ENCODE measurements around the gene C1QTNF6.
"Not testable (repeated sequence)": the region's sequence is repeated elsewhere in the genome, so short reads cannot be mapped to it uniquely, and the experiment has no call there.

Gene C1QTNF6

DNA sequence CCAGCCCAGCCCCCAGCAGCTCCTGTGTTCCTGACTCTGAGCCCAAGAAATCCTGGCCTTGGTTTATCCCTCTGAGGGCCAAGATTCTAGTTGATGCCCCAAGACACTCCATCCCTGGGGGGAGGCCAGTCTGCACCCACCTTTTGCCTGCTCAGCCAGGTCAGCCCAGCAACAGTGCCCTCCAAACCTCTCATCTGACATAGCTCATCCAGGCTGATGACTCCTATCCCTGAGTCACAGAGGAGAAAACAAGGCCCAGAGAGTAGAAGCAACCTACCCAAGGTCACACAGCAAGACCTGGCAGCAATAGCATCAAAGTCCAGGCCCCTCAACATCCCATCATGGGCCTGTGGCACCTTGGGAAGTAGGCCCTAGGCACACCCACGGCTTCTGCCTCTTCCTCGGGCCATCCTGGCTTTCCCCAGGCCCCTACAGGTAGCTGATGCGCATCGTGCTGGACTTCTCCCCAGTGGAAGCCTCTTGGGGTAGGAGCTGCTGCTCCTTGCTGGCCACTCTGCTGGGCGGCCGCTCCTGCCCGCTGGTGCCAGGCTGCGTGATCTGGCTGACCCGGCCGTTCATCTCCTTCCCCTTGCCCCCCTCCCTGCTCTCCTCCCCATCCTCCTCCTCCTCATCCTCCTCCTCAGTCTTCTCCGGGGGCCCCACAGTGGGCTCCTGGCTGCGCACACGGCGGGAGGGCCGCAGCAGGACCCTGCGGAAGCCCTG lies 18.2 kb upstream of the C1QTNF6 start:
- DNase-seq, result no peak

DNA sequence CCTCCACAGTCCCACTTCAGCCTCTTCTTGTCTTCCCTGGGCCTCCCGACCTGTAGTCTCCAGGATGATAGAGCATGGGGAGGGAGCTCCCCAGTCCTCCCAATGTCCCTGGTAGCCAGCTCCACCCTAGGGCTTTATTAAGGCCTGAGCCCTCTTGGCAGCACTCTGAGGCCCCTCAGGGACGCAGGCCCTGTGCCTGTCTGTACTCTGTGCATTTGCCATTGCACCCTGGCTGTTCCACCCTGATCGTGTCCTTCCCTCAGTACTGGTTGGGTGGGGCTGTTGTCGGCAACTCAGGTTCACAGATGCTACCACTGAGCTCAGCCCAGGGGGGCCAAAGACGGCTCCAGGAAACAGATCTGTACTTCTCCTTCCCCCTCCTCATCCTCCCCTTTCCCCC lies 17.0 kb upstream of the C1QTNF6 start:
- DNase-seq, result no peak

DNA sequence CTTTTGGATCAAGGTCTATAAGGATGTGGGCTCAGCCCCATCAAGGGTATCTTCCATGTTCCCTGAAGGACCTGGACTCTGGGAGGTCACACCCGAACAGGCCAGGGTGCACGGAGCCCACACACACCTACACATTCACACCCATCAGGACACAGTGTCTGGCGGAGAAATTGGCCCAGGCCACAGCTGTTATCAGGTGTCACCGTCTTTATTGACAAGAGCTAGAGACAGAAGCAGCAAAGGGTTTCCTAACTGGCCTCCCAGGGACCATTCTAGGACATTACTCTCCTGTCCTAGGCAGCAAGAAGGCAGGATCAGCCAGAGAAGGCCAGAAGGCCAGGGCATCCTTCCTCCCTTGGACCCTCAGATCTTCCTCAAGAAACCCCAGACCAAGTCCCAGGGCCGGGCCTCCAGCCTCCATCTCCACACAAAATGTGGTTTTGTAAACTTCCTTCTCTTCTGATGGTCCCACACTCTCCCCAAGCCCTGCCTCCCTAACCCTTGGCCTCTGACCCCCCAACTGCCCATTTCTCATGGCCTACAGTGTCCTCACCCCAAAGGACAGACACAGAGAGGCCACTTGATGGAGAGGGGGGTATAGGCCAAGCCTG lies 16.1 kb upstream of the C1QTNF6 start:
- no peak for DNase-seq

DNA sequence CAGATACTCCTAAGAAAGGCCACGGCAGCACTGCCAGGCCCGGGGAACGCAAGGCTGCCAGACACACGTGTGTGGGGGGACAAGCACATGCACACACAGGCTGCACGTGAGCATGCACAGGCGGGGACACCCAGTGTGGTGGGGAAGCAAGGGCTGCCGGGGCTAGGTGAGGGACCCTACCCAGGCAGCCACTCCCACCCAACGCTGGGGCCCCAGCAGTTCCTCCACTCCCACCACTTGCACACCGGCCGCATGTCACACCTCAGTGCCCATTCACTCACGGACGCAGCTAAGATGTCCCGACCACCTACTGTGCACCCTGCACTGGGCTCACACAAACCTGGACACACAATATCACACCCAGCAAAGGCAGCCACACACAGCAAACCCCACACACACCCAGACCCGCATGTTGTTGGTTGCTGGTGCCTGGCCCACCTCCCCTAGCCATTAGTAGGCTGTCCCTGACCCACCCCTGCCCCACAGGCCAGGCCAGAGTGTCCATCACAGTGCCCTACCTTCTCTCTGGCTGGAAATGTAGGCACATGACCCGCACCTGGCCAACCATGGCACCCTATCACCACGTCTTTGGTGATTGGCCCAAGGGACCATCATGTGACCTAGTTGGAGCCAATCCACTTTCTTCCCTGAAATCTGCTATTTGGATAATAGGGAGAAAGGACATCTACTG lies 15.5 kb upstream of the C1QTNF6 start:
- no peak for DNase-seq

DNA sequence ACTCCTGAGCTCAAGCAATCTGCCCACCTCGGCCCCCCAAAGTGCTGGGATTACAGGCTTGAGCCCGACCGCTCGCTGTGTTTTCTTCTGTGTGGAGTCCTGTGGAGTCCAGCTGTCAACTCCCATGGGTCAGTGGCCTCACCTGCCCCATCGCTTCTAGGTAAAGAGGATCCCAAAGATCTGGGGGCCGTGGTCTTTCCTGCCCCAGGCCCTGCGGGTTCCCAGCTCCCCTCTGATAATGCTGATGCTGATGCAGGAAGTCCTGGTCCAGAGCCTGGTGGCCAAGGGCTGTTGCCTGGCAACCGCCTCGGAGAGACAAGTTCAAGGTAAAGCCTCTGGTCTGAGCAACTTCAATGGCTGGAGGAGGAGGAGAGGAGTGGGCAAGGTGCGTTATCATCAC lies 14.7 kb upstream of the C1QTNF6 start:
- no peak for DNase-seq

DNA sequence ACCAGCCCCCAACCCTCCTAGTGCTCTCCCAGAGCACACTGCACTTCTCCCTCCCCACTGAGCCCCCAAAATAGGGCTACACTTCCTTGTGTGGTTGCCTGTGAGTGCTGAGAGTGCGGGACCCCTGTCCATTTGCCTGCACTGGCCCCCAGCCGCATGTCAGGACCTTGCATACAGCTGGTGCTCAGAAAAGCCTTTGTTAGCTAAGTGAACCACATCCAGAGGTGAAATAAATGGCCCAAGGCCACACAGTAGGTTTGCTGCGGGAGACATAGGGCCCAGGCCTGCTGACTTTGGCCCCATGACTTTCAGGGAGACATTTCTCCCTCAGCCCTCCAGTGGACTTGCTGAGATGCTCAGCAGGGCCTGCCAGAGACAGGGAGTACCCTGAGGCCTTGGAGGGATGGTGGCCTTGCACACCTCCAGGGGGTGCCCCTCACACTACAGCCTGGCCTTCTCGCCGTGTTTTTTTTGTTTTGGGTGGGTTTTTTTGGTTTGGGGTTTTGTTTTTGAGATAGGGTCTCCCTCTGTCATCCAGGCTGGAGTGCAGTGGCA lies 14.0 kb upstream of the C1QTNF6 start:
- DNase-seq, result no peak

DNA sequence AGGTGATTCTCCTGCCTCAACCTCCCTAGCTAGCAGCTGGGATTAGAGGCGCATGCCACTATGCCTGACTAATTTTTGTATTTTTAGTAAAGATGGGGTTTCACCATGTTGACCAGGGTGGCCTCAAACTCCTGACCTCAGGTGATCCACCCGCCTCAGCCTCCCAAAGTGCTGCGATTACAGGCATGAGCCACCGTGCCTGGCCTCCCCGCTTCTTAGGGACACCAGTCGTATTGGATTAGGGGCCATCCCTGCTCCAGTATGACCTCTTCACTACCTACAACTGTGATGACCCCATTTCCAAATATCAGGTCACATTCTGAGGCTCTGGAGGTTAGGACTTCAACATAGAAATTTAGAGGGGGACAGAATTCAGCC lies 13.4 kb upstream of the C1QTNF6 start:
- not testable (repeated sequence) for DNase-seq

DNA sequence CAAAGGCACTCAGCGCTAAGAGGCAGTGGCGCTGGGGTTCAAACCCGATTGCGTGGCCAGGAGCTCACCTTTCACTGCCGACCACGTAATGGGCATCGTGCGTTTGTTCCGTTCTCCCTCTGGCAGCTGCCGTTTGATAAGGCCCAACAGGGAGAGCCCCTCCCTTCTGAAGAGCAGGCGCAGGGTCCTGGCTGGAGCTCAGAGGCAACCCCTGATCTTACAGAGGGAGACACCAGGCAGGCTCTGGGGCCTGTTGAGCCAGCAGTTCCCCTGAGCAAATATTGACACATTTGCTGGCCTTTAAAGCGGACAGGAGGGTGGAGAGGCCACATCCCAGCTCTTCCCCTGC lies 11.7 kb upstream of the C1QTNF6 start:
- no peak for DNase-seq

DNA sequence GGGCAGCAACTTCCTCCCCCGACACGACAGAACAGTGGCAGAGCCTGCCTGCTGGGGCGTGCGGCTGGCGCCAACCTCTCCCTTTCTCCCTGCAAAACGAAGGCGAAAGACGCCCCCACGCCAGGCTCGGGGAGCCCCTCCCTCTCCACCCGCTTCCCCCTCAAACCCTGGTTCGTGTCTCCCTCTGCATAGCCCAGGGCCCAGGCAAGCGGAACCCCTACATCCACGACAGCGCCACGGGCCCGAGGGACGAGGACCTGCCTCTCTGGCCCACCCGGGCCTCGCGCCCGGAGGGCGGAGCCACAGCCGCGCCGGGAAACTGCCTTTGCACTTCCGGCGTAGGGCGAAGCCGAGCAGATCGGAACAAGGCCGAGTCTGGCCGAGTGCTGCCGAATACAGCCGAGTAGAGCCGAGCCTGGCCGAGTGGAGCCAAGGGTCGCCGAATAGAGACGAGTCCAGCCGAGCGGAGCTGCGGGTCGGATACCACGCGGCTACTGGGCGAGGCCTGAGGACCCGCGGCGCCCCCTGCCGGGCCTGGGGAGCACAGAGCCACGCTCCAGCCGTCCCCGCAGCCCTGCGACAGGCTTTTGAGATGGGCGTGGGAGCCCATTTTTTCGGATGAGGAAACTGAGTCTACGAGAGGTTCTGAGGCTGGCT lies 11.2 kb upstream of the C1QTNF6 start:
- DNase-seq, result peak; percentile 99

DNA sequence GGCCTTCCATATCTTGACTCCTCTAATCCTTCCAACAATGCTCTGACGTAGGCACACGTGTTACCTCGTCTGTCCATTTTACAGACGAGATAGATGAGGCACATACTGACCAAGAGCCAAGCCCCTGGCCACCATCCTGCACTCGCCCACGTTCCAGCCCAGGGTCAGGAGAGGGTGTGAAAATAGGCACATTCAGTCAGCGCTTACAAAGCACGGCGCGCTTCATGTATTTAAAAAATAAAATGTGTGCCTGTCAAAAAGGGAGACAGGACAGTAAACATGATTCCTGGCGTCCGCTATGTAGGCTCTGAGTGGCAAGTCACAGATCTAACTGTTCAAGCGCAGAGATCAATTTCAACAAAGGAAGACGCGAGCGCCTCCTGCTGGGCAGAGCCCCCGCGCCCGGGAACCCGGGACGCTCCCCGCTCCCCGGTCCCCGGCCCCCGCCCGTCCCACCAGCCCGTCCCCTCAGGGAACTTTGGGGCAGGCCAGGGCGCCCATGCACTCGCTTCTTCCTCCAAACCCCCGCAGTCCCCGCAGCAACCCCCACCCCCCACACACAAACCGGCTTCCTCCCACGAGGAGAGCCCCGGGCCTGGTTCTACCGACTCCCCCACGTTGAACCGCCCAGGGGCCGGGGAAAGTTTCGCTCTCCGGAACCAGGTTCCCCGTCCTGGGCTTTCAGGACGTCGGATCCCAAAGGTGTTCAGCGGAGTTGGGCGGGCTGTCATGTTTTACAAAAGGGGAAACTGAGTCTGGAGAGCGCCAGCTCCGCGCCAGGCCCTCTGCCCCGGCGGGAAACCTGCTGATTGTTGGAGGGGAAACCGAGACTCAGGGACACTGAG lies 10.4 kb upstream of the C1QTNF6 start:
- peak; percentile 93 for DNase-seq

DNA sequence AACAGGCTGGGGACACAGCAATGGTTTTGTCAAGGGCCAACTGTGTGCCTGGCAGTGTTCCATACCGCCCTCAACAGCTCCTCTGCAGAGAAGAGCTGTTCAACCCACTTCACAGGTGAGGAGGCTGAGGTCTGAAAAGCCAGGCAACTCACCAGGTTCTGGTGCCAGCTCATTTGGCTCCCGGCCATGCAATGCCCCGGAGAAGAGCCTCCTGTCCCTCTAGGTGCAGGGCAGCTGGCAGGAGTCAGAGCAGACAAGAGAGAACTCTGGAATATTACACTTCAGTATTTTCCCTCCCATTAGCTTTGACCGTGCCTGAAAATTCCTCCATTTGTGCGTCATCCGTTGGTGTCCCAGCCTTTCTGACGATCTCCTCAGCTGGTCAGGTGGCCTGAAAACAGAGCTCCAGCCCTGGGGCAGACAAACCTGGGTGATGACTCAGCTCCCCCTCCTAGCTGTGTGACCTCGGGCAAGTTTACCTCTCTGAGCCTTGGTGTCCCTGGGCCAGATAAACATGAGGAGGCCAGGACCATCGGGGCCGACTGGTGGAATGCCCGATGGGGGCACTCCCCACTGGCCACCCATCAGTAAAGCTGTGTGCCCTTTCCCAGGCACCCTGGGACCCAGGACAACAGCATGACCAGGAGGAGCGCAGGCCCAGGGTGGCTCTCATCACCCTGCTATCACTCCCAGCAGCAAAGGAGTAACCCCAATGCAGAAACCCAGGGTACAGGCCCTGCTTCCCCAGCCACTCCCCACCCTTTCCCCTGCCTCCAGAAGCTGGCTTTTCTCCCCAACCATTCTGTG lies 9.6 kb upstream of the C1QTNF6 start:
- no peak for DNase-seq

DNA sequence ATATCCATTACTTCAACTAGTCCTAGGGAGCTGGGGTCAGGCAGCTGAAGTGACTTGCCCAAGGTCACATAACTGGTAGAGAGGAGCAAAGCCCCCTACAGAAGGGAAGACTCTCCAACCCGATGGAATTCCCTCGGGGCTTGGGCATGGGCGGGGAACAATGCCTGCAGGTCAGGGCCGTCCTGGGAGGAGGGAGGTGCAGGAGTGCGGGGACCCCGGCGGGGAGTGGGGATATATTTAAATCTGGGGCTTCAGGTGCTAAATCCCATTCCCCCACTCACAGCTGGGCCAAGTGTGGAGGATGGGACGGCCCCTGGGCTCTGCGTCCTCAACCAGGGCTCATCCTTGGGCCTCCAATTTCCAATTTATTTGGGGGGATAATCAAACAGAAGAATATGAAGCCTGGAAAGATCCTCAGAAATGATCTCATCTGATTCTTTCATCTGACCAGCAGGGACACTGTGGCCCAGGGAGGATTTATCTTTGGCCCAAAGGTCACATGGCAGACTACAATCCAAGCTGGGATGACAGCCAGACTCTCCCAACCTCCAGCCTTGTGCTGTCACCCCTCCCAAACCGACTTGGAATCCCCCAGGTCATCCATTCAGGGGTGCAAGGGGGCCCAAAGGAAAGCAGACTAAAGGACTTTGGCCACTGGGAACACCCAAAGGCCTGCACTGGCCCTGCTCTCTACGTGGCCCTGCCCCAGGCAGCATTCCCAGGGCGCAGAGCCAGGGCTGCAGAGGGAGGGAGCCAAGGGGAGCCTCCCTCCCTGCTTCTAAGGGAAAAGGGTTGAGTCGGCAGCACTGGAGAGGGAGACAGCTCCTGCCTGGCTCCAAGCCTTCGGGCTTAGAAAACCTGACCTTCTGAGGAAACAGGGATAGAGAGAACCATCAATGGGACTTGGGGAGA lies 8.7 kb upstream of the C1QTNF6 start:
- DNase-seq, result peak; percentile 17

DNA sequence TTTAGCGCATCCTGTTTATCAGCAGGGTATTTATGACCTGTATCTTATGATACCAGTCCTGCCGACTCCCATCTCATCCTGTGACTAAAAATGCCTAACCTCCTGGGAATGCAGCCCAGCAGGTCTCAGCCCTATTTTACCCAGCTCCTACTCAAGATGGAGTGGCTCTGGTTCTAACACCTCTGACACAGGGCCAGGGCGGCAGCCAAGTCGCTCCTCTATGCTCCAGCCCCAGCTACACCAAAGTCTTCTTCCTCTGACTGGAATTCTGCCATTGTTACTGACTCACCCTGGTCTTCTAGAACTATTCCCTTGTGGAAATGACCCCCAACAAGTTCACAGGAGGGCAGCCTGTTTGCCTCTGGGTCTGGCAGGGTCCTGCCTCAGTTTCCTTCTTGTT lies 7.9 kb upstream of the C1QTNF6 start:
- no peak for DNase-seq

DNA sequence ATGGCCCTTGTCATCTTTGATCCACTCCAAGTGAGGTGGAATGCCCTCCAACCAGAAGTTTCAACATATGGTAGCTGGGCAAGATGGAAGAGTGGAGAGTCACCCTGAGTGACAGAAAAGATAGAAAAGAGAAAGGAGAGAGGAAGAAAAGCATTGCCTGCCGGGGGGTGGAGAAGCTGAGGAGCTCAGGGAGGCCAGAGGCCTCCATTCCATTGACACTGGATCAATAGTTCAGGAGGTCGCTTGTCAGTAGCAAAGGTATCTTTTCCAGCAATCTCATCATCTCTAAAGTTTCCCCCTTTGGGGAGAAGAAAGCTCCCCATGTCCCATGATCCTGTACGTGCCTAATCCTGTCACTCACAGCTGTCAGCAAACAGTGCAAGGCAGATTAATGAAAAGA lies 6.7 kb upstream of the C1QTNF6 start:
- no peak for DNase-seq

DNA sequence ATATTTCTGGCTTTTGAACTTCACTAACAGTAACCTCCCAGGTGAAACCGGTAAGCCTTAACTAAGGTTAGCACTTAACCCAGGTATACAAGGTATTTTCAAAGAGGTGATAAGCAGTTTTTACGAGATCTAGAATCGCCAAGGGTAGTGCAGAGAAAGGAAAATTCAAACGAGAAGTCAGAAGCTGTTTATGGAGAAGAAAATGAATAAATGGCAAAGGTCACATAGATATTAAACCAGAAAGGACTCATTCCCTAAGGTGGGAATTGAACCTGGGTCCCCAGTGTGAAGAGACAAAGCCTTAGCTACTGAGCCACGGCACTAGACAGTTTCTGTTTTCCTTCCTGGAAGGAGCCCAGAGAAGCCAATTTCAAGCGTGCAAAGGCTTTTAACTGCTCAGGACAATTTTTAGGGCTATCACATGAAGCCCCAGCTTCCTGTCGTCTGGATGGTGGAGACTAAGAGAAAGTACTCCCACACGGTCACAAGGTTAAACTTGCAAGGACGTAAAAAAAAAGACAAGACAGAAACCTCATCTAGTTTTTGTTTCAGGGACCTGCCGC lies 5.7 kb upstream of the C1QTNF6 start:
- DNase-seq, result peak; percentile 97

DNA sequence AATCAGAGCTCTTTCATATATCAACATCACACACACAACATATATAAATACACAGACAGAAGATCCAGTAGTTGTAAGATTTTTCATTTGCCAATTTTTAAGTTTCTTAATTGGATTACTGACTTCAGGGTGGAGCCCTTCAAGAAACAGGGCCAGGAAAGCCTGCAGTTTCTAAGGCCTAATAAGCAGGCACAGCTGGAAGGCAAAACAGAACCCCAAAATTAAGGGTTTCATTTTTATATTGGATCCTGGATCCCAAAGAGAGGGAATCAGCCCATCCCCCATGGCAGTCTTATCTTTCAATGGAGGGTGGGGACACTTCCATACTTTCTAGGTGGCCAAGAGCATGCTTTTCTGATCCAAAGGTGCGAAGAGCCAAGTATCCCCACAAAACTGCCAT lies 4.7 kb upstream of the C1QTNF6 start:
- no peak for DNase-seq

DNA sequence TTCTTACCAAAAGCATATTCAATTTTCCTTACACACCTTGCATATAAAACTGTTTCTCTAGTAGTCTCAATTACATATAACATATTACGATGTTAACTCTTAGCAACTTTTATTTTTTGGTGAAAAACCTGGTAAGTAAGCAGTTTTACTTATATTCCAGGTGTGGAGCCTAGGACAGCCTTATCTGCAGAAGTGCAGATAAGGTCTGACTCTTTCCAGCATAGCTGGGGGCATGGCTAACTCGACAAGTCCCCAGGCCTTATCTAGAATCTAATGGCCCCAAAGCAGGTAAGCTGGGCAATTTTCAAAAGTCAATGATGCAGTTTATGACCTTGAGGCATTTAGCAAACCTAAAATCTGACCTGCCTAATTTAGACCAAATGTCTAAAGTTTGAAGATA lies 4.2 kb upstream of the C1QTNF6 start:
- no peak for DNase-seq

DNA sequence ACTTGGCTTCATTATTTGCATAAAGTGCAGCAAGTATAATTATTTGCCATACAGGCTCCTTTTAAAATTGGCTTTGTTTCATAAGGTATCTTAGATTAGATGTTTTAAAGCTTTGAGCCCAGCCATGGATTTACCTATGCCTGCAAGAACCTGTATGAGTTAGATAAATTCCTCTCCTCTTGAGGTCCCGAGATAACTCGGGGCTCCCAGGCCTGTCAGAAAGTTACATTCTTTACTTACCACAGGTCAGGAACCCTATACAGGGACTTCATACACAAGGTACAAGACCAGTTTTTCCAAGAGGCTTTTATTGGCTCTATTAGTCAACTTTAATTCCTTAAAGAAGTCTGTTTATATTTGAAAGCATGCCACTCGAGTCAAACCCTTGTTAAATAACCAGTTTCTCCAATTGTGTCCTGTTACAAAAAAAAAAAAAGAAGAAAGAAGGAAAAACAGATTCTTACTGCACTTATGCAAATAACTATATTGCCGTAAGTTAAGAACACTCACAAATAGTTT lies 2.3 kb upstream of the C1QTNF6 start:
- DNase-seq, result no peak

DNA sequence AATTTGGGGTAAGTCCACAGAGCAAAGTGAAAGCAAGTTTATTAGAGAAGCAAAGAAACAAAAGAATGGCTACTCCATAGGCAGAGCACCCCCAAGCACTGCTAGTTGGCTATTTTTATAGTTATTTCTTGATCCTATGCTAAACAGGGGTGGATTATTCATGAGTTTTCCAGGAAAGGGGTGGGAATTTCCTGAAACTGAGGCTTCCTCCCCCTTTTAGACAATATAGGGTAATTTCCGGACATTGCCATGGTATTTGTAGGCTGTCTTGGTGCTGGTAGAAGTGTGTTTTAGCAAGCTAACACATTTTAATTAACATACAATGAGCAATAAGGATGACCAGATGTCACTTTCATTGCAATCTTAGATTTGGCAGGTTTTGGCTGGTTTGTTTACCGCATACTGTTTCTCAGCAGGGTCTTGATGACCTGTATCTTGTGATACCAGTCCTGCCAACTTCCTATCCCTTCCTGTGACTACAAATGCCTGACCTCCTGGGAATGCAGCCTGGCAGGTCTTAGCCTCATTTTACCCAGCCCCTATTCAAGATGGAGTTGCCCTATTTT lies 937 bp upstream of the C1QTNF6 start:
- peak; percentile 82 for DNase-seq

DNA sequence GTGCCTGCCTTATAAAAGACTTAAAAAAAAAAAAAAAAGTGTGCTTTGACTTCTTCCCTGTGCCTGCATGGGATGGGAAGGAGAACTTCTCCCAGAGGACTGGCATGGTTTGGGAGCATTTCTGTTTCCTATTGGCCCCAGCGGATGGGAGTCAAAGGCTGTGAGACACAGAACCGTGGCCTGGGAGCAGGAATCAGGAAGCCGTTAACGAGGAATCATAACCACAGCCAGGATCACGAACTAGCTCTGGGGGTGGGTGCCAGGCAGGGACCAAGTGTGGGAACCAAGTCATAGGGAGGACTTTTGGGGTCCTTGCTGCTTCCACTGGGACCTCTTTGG lies 526 bp downstream of the C1QTNF6 start:
- DNase-seq, result peak; percentile 44

Data from OCI-M1 (cell line).